Endodermal cell (in vitro differentiated cells): ENCODE measurements around the gene MYO18B. TPM values are rescaled to one million over a fixed set of nuclear protein-coding genes. Genes with fewer than 3 reads are reported as not detected.

ENCODE experiments used
- DNase-seq: peaks from one replicate; pipeline ENCODE4 v3.0.0-alpha.2; 2017
- H3K27ac ChIP-seq: 2 replicates; pipeline ENCODE4 v1.5.1; 2013; ENCODE audit warnings: mild to moderate bottlenecking, low read depth, low read length, moderate library complexity
- H3K27me3 ChIP-seq: 2 replicates; pipeline ENCODE4 v1.6.1; 2013; ENCODE audit warnings: mild to moderate bottlenecking, low read length, moderate library complexity; ENCODE audit not compliant: insufficient read depth, control insufficient read depth, poor library complexity, severe bottlenecking
- H3K36me3 ChIP-seq: 2 replicates; pipeline ENCODE4 v1.7.0; 2013; ENCODE audit warnings: mild to moderate bottlenecking, low read length, moderate library complexity; ENCODE audit not compliant: control insufficient read depth, insufficient read depth
- H3K4me1 ChIP-seq: one replicate; pipeline ENCODE4 v1.7.0; 2013; ENCODE audit warnings: low read length; ENCODE audit not compliant: control insufficient read depth, insufficient read depth
- H3K4me3 ChIP-seq: 2 replicates; pipeline ENCODE4 v1.5.1; 2013; ENCODE audit warnings: mild to moderate bottlenecking, low read length, moderate library complexity
- H3K9ac ChIP-seq: 2 replicates; pipeline ENCODE4 v1.6.1; 2013; ENCODE audit warnings: mild to moderate bottlenecking, low read length, moderate library complexity; ENCODE audit not compliant: poor library complexity, severe bottlenecking; ENCODE audit errors: extremely low read depth
- H3K9me3 ChIP-seq: 2 replicates; pipeline ENCODE4 v1.6.1; 2013; ENCODE audit warnings: mild to moderate bottlenecking, low read length, moderate library complexity; ENCODE audit not compliant: control insufficient read depth
- H3K27ac Mint-ChIP-seq: 2 replicates; pipeline ENCODE4 v1.8.0; 2020; ENCODE audit warnings: mixed read lengths
- H3K27me3 Mint-ChIP-seq: 2 replicates; pipeline ENCODE4 v1.8.0; 2021; ENCODE audit warnings: mild to moderate bottlenecking, mixed read lengths; ENCODE audit not compliant: insufficient read depth
- H3K36me3 Mint-ChIP-seq: 2 replicates; pipeline ENCODE4 v1.8.0; 2020; ENCODE audit warnings: low read depth, mixed read lengths
- H3K4me1 Mint-ChIP-seq: 2 replicates; pipeline ENCODE4 v1.8.0; 2020; ENCODE audit warnings: mixed read lengths
- H3K4me3 Mint-ChIP-seq: 2 replicates; pipeline ENCODE4 v1.8.0; 2020; ENCODE audit warnings: mild to moderate bottlenecking, moderate library complexity, mixed read lengths
- H3K9me3 Mint-ChIP-seq: 2 replicates; pipeline ENCODE4 v1.8.0; 2020; ENCODE audit warnings: mild to moderate bottlenecking, mixed read lengths
- CTCF ChIP-seq: fragments of 200-600 bp; sonication (generic); conservative IDR thresholded peaks from 2 replicates; pipeline ENCODE4 v1.5.0; 2021; ENCODE audit warnings: antibody characterized with exemption, mild to moderate bottlenecking
- WGBS, 2 experiments: methylation state at CpG; one replicate each; pipeline versions ENCODE4 v1.1.5 to v1.1.7; 2013; ENCODE audit warnings: missing lambda C conversion rate in 2 of 2, mixed read lengths in 1 of 2; ENCODE audit not compliant: insufficient coverage in 1 of 2, insufficient read length in 1 of 2; 5-methylcytosine and 5-hydroxymethylcytosine counted together
- total RNA-seq, 2 donors: library from RNA; stranded (reverse); fragmentation: NEBNext Ultra II Directional in 1 of 2; extraction: Animal tissue kit (Norgen Biotek cat#: 25700) in 1 of 2; gene quantifications; 2 replicates in 1 of 2; 3 replicates in 1 of 2; pipeline ENCODE4 v1.2.1, GENCODE V29; 2021

Gene MYO18B
- total RNA-seq, 2 donors from 2014 or later, result 0.77 to 0.84 TPM

DNA sequence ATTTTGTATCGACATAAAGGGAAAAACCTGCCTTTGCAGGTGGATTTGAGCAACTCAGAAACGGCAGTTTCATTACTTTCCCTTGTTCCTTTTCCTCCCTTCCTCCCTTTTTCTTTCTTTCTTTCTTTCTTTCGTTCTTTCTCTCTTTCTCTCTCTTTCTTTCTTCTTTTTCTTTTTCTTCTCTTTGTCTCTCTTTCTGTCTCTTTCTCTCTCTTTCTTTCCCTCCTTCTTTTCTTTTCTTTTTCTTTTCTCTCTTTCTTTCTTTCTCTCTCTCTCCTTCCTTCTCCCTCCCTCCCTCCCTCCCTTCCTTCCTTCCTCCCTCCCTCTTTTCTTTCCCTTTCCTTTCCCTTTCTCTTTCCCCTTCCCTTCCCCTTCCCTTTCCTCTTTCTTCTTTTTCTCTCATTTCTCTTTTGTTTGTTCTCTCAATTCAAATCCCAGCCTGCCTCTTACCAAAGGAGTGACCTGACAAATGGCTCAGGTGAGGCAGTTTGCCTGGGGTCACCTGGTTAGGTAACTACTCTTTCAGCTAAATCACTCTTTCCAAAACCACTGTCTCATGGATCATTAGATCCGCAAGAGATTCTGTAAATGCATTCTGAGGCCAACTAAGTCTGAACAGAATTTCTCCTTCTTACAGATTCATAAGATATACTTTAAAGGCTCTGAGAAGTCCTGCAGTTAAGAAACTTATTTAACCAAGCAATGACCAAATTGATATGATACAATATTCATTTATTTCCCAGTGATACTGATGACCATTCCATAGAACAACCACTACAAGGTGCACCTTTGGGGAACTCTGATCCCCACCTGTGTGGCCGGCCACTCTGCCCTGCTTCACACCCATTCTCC, 75.3 kb downstream of the MYO18B start:
- no peak overlapping the region for H3K27ac ChIP-seq
- no peak overlapping the region for H3K9ac ChIP-seq
- TF ChIP-seq CTCF, result no peak
- H3K4me1 ChIP-seq, result peaks cover 4% of the 10 kb centered on the region
- H3K9me3 ChIP-seq, result peaks cover 7% of the 10 kb centered on the region
- Mint-ChIP-seq H3K9me3 (peaks cover 16% of the 10 kb centered on the region), H3K36me3 (no peaks in the 10 kb centered on the region), H3K4me3 (no peak overlapping the region), H3K27ac (no peak overlapping the region), H3K4me1 (peaks cover 8% of the 10 kb centered on the region), H3K27me3 (peaks cover 32% of the 10 kb centered on the region)
- H3K36me3 ChIP-seq, result no peaks in the 10 kb centered on the region
- peaks cover 17% of the 10 kb centered on the region for H3K27me3 ChIP-seq
- DNase-seq, result no peak
- H3K4me3 ChIP-seq, result no peak overlapping the region
- 82 to 84% methylated on average over 4 to 5 of the region's 5 CpGs for WGBS, 2 experiments

DNA sequence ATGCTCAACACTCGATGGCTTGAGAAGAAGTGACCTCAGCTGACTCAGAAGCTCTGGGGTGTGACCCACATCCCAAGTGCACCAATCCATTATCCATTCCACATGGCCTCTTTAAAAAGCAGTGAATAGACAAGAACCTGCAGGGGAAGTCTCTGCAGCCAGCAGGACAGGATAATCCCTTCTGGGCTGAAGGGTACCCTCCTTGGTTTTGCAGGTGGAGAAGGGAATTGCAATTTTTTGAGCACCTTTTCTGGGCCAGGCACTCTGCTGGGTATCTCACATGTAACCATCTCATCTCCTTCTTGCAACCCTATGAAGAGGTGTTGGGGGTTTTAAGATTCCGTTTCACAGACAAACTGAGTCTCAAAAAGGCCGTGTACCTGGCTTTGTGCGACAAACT, 76.6 kb downstream of the MYO18B start:
- Histone ChIP-seq H3K36me3 (no peaks in the 10 kb centered on the region), H3K9me3 (peaks cover 10% of the 10 kb centered on the region), H3K27me3 (peaks cover 10% of the 10 kb centered on the region), H3K27ac (no peak overlapping the region), H3K4me3 (no peak overlapping the region), H3K9ac (no peak overlapping the region), H3K4me1 (peaks cover 4% of the 10 kb centered on the region)
- H3K4me1 Mint-ChIP-seq, result peaks cover 8% of the 10 kb centered on the region
- no peaks in the 10 kb centered on the region for H3K36me3 Mint-ChIP-seq
- H3K27ac Mint-ChIP-seq, result no peak overlapping the region
- peaks cover 28% of the 10 kb centered on the region for H3K27me3 Mint-ChIP-seq
- H3K9me3 Mint-ChIP-seq, result peaks cover 24% of the 10 kb centered on the region
- WGBS, 2 experiments, result 86 to 97% methylated on average over 3 to 4 of the region's 4 CpGs
- TF ChIP-seq CTCF, result peak; percentile 55
- H3K4me3 Mint-ChIP-seq, result no peak overlapping the region
- DNase-seq, result no peak

DNA sequence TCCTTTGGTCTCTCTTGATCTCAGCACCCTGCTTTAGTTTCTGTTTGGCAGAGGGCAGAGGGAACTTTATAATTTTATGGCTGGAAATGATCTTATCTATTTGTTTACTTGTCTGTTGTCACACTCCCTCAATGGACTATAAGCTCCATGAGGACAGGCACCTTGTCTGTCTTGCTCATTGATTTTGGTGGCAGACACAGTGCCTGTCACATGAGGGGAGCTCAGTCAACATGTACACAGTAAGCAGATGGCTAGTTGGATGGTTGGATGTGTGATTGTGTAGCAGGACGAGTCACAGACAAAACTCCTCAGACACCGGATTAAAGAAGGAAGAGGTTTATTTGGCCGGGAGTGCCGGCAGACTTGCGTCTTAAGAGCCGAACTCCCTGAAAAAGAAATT, 80.4 kb downstream of the MYO18B start:
- H3K27ac ChIP-seq, result no peak overlapping the region
- H3K9ac ChIP-seq, result no peak overlapping the region
- Mint-ChIP-seq H3K27me3 (peaks cover 16% of the 10 kb centered on the region), H3K27ac (no peak overlapping the region), H3K36me3 (no peaks in the 10 kb centered on the region), H3K4me3 (no peak overlapping the region), H3K9me3 (peaks cover 24% of the 10 kb centered on the region), H3K4me1 (peaks cover 8% of the 10 kb centered on the region)
- no peak for DNase-seq
- H3K4me3 ChIP-seq, result no peak overlapping the region
- WGBS, 2 experiments, result 92 to 98% methylated on average over 6 of the region's 6 CpGs
- no peak for TF ChIP-seq CTCF
- peaks cover 10% of the 10 kb centered on the region for H3K9me3 ChIP-seq
- H3K27me3 ChIP-seq, result no peaks in the 10 kb centered on the region
- no peaks in the 10 kb centered on the region for H3K36me3 ChIP-seq
- H3K4me1 ChIP-seq, result peaks cover 4% of the 10 kb centered on the region
